H1 (cell line): ENCODE results near the gene TOM1.

Experiments used
- BCL11A ChIP-seq, 2 experiments: IDR thresholded peaks; one replicate each; pipeline ENCODE4 v1.6.1; 2011; ENCODE audit warnings: low read depth in 2 of 2, low read length in 2 of 2, mild to moderate bottlenecking in 2 of 2
- BRCA1 ChIP-seq: IDR thresholded peaks from 2 replicates; pipeline ENCODE4 v1.6.1; 2012; ENCODE audit warnings: low read depth, low read length, improper control_type of control experiment
- CHD2 ChIP-seq: IDR thresholded peaks from 2 replicates; pipeline ENCODE4 v1.6.1; 2012; ENCODE audit warnings: low read length, improper control_type of control experiment
- EZH2 ChIP-seq: fragments of 200-600 bp; sonication (generic); IDR thresholded peaks from 2 replicates; pipeline ENCODE4 v1.7.1; 2012; ENCODE audit warnings: low read depth, mild to moderate bottlenecking, moderate library complexity, low read length, inconsistent platforms; ENCODE audit not compliant: severe bottlenecking
- POLR2A ChIP-seq, 2 experiments: IDR thresholded peaks; 1 replicate in 1 of 2; 2 replicates in 1 of 2; pipeline ENCODE4 v1.6.1; 2011; ENCODE audit warnings: low read depth in 2 of 2, low read length in 2 of 2, mild to moderate bottlenecking in 2 of 2; ENCODE audit errors: control extremely low read depth in 1 of 2
- POLR2AphosphoS5 ChIP-seq: IDR thresholded peaks from 2 replicates; pipeline ENCODE4 v1.6.1; 2011; ENCODE audit warnings: low read depth, low read length
- RAD21 ChIP-seq, 2 experiments: IDR thresholded peaks in 1 of 2; conservative IDR thresholded peaks in 1 of 2; 2 replicates each; pipeline ENCODE4 v1.6.1; 2011; ENCODE audit warnings: low read depth in 2 of 2, low read length in 2 of 2, improper control_type of control experiment in 1 of 2, inconsistent platforms in 1 of 2, mild to moderate bottlenecking in 1 of 2, moderate library complexity in 1 of 2
- SP1 ChIP-seq: IDR thresholded peaks from 2 replicates; pipeline ENCODE4 v1.6.1; 2011; ENCODE audit warnings: low read depth, low read length
- TAF1 ChIP-seq: IDR thresholded peaks from 2 replicates; pipeline ENCODE4 v1.6.1; 2011; ENCODE audit warnings: mild to moderate bottlenecking, low read depth, low read length
- TAF7 ChIP-seq: optimal IDR thresholded peaks from 2 replicates; pipeline ENCODE3; 2011; ENCODE audit warnings: low read depth, mild to moderate bottlenecking, inconsistent platforms, low read length, moderate library complexity, borderline replicate concordance
- TCF12 ChIP-seq: IDR thresholded peaks from 2 replicates; pipeline ENCODE4 v1.6.1; 2011; ENCODE audit warnings: low read depth, mild to moderate bottlenecking, low read length
- TF ChIP-seq, protein P1 (sequence below), 3 experiments: IDR thresholded peaks; 1 replicate in 2 of 3; 2 replicates in 1 of 3; pipeline versions ENCODE4 v1.5.1 to v1.6.1; 2011; ENCODE audit warnings: low read length in 3 of 3, mild to moderate bottlenecking in 3 of 3, inconsistent platforms in 2 of 3, low read depth in 1 of 3, moderate library complexity in 1 of 3; ENCODE audit not compliant: insufficient read depth in 1 of 3; ENCODE audit errors: control extremely low read depth in 1 of 3

GRCh38 chr22:35380013-35380412 lies 80.3 kb downstream of the TOM1 start:
- TF ChIP-seq TCF12 (no peak), POLR2A (IDR thresholded peaks at IDR 0.05; ENCODE audit: control extremely low read depth in 1 of 2, low read depth in 2 of 2, low read length in 2 of 2) (no peak), RAD21 (IDR thresholded peaks at IDR 0.05 in 1 of 2, conservative IDR thresholded peaks at IDR 0.05 in 1 of 2; ENCODE audit: low read depth in 2 of 2, low read length in 2 of 2) (no peak), SP1 (no peak), POLR2AphosphoS5 (no peak), BRCA1 (no peak), TAF1 (no peak), EZH2 (no peak), TAF7 (no peak), CHD2 (no peak), BCL11A (IDR thresholded peaks at IDR 0.05; ENCODE audit: low read depth in 2 of 2, low read length in 2 of 2) (no peak)
- TF ChIP-seq, protein P1, sequence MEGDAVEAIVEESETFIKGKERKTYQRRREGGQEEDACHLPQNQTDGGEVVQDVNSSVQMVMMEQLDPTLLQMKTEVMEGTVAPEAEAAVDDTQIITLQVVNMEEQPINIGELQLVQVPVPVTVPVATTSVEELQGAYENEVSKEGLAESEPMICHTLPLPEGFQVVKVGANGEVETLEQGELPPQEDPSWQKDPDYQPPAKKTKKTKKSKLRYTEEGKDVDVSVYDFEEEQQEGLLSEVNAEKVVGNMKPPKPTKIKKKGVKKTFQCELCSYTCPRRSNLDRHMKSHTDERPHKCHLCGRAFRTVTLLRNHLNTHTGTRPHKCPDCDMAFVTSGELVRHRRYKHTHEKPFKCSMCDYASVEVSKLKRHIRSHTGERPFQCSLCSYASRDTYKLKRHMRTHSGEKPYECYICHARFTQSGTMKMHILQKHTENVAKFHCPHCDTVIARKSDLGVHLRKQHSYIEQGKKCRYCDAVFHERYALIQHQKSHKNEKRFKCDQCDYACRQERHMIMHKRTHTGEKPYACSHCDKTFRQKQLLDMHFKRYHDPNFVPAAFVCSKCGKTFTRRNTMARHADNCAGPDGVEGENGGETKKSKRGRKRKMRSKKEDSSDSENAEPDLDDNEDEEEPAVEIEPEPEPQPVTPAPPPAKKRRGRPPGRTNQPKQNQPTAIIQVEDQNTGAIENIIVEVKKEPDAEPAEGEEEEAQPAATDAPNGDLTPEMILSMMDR (IDR thresholded peaks at IDR 0.05; ENCODE audit: control extremely low read depth in 1 of 3, insufficient read depth in 1 of 3, low read depth in 1 of 3, low read length in 3 of 3): no peak
